NCI-H526 (cell line): Measurements from ENCODE around the gene MS4A4A.
A peak's percentile ranks its signal among the peaks of the same experiment; 100 is the strongest.
"Not testable (repeated sequence)": the region's sequence is repeated elsewhere in the genome, so short reads cannot be mapped to it uniquely, and the experiment has no call there.

Experiments
- DNase-seq, 2 experiments: peaks; one replicate each; lab custom pipeline; 2025; lab: John Stamatoyannopoulos, UW

Gene MS4A4A

DNA sequence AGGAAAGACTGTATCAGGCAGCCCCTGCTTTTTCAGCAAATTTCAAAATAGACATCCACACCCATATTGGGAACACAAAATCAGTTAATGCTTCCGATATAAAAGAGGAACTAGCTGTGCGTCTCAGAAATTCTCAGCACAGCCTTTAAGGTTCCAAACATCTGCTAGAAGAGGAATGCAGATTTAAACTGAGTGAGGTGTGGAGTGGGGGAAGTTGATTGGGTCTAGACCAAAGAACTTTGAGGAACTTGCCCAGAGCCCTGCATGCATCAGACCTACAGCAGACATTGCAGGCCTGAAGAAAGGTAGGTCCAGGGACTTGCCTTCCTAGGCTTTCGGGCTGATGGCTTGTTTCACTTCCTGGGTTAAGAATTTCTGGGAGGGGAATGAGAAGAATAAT, at the start of gene MS4A4A:
Gene MS4A4A, plus strand, starts transcription at position 255 of the 400 bp plus-strand sequence. Its CDS starts 10 bp downstream, at position 265.
- no peak for DNase-seq

DNA sequence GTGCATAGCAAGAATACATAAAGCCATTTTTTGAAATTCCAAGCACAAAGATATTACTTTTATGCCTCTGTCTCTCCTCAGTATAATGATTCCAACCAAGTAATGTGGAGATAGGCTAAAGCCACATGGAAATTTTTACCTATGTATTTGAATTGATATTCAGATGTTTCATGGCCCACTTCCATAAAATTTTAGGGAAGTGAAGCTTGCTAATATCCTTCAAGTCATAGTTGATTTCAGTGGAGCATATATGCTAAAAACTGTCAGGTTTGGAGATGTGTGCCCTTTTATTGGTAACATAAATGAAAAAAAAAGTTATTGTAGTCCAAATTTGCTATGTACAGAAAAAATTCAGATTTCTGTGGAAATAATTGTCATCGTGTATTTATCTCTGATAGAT, 49.8 kb upstream of the MS4A4A start:
- no peak for DNase-seq

DNA sequence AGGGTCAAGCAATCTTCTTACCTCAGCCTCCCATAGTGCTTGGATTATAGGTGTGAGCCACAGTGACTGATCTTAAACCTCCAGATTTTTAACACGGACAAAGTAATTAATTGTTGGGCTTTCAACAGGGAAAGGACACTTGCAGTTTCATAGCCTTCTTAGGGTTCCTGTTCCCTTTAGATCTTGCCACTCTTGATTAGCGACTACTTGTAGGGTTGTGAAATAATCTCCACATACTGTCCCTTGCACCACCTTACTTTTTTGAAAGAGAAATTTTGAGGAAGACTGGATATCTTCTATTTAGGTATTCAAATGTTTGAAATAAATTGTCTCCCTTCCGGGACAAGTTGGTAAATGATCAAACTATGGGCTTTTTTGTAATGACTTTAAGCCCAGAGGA, 45.1 kb upstream of the MS4A4A start:
- DNase-seq: no peak

DNA sequence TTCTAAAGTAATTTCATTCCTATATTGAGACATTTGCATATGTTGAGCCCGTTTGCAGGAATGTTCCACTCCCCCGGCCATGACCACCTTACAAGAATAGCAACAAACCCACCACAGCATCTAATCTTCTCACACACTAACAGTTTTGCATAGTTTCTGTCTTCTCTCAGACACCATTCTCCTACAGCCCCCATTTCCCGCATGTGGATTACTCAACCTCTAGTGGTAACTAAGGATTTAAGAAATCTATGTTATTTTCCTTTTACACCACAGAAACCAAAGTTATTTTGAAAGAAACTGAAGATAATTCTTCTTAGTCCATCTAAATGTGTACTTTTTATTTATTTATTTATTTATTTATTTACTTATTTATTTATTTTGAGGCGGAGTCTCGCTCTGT, 39.8 kb upstream of the MS4A4A start:
- DNase-seq: no peak

DNA sequence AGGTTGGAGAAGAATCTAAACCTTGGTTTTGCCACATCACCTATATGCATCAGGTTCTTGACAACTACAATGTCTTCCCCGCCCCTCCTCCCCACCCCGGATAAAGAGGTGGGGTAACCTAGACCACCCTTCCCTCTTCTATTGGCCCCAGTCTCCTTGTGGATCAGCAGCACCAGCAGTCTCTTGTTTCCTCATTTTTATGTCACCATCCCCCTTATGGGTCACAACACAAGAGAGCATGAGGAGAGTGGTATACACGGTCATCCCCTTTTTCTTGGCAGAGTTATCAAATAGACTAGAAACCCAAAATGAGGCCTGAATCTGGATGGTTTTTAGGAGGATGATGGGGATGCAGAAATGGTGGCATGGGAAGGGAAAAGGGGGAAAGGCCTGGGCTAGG, 38.7 kb upstream of the MS4A4A start:
- DNase-seq: no peak

DNA sequence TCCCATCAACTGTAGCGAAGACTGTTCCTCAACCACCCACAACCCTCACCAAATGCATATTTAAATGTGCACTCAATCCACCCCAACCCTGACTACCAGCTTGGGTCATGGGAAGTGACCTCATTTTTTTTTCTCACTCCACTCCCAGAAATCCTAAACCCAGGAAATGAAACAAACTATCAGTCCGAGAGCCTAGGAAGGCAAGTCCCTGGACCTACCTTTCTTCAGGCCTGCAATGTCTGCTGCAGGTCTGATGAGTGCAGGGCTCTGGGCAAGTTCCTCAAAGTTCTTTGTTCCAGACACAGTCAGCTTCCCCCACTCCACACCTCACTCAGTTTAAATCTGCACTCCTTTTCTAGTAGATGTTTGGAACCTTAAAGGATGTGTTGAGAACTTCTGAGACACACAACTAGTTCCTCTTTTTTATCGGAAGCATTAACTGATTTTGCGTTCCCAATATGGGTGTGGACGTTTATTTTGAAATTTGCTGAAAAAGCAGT, 37.7 kb upstream of the MS4A4A start, which contains the start of gene MS4A4E:
Gene MS4A4E, minus strand, starts transcription at position 398 of the 500 bp plus-strand sequence. CDS start 13,082 bp downstream, outside the sequence.
- DNase-seq: no peak

DNA sequence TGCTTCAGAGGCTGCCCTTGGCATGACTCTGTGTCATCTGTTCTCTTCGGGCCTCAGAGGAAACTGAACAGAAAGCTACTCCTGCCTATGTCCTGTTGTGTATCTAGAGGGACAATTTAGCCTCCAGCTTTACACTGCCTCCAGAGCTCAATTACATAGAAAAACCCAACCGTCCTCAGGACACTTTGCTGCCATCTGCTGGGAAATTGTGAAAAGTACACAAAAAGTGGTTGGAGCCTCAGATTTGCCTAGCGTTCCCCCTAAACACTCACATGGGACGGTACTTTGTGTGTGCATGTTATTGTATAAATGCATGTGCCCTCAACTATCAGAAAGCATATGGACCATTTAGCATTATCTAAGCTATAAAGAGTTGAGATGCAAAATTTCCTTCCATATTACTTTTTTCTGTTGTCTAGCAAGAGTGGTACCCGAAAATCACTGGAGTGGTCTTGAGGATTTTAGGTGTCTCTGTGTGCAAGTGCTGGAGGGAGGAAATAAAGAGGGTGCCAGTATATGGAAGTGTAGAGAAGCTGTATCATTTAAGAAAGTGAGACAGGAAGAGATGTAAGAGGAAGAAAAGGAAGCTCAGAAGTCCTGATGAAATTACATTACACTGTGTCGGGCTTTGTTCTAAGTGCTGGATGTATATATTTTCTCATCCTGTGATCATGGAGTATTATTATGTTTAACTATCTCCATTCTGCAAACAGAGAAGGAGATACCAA, 28.8 kb upstream of the MS4A4A start:
- peak; percentile 12 to 69 for DNase-seq

DNA sequence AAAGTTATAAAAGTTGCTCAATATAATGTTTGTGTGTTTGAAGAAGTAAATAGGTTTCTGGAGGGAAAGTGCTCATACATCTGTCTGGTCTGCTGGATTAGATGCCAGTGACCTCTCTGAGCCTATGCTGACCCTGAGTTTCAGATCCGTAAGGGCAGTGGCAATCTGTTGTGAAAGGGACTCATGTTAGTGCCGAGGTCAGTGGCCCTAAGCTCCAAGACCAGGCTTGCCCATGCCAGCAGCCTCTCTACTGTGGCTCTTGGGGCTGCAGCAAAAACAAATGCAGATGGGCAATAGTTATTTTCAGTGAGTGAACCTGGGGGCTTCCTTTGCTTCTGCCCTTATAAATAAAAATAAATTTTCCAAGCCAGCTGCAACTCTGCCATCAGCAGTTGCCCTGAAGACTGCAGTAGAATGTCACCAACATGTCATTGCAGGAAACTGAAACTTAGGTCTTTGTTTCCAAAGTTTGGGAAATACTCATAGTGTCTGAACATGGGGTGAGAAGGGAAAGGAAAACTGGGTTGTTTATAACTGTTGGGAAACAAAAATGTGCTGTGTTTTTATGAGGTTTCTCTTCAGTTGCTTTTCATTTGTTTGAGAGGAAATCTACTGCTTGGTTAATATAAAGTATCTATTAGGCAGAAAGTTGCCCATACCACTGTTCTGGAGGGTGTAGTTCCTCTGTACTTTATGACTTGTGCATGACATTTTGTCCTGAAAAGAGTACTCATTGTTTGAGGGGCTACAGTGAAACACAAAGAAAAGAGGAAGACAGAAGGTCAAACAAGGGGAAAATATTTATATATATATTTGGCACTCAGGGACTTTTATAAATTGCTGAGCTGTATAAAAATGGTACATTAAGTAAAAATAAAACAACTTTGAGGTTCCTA, 28.0 kb upstream of the MS4A4A start:
- DNase-seq: no peak

DNA sequence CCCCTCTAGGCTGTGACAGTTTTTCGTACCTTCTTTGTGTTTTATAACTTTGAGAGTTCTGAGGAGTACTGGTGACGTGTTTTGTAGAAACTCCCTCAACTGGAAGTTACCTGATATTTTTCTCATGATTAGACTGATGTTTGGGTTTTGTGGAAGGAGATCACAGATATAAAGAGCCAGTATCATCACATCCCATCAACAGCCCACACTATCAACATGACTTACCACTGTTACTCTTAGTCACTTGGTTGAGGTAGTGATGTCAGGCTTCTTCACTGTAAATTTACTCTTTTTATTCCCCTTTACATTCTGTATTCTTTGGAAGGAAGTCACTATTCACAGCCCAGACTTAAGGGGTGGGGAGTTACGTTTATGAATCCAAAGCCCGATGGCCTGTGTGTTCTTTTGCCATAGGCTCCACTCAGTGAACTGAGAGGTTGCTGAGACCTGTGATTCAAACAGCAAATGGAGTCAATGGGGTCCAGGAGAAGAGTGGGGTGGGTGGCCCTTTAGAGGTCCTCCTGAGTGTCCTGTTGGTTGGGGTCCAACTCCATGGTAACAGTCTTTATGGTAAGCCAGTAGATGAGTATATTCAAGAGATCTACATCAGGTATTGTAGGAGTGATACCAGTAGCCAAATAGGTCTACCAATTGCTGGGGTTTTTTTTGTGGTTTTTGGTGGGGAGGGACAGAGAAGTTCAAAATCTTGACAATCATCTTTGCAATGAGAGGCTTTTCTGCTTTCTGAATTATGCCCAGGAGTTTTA, 22.3 kb upstream of the MS4A4A start:
- no peak for DNase-seq

DNA sequence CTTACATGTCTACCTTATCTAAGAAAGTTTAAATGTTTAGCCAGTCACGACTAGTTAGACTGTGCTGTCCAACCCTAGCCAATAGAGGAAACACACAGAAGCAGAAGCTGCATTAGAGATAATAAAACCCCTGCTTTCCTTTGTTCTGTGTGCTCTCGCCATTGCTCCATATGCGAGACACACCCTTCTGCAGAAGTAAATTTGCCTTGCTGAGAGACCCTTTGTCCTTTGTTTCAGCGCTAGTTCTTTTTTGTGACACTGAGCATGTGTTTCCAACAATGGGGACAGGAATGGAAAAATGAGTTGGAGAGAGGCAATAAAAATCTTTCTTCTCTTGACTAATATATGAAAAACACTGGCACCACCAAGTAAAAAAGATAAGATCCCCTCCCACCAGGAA, 19.5 kb upstream of the MS4A4A start:
- DNase-seq: no peak

DNA sequence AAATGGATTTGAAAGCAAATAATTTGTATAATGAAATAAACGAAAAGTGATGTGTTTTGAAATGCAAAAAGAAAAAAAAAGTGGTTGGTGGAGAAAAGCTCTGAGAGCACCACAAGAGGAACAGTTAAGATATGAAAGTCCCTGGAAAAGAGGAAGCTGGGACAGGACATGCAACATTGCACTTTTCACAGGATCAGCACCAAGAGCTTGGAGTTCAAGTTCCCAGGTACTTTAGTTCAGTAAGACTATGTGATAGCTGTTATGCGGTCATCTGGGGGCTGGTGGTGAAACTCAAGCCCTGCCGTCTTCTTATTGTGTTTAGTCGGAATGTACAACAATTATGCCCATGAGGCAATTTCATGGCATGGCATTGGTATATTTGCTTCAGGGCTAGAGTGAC, 17.1 kb upstream of the MS4A4A start:
- no peak for DNase-seq

DNA sequence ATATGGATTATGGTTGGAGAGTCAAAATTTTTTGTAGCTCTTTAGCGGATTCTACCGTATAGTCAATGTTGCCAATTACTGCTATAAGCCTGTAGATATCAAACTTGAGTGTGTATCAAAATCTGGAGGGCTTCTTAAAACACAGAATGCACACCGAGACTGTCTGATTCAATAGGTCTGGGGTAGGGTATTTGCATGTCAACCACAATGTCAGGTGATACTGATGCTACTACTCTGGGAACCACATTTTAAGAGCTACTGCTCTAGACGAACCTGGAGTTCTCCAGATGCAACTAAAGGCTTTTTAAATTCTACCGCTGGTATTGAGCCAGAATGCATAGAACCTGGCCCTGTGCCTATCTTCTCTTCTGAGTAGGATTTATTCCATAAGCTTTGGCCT, 15.8 kb upstream of the MS4A4A start:
- no peak for DNase-seq

DNA sequence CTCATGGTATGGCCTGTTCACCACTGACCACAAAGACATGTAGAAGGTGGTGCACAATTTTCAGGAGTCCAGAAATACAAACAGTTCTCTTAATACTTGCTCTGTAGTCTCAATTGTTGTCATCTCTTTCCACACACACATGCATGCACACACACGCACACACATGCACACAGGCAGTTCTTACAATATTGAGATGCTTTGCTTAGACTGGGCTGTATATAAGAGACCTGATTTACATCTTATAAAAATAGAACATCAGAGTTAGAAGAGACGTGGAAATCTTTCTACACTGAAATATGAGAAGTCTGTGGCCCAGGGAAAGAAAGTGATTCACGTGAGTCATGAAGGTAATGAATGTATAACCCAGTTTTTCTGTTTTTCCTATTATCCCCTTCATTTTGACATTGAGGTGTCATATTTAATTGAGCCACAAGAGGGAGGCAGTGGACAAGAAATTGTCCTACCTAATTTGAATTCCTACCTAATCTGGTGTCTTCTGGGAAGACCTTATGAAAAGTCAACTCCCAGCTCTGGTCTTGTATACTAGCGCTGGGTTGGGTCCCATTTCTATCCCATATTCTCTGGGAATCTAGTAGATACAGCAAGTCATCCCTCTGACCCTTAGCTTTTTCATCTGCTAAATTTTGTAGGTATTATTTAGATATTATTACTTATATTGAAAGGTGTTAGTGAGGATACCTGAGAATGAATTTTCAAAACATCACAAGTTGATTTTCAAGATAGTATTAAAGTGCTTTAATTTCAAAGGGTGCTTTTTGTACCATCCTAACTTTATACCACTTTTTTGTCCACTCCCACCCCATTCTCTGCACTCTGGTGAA, 14.9 kb upstream of the MS4A4A start:
- DNase-seq: peak; percentile 18 to 57

DNA sequence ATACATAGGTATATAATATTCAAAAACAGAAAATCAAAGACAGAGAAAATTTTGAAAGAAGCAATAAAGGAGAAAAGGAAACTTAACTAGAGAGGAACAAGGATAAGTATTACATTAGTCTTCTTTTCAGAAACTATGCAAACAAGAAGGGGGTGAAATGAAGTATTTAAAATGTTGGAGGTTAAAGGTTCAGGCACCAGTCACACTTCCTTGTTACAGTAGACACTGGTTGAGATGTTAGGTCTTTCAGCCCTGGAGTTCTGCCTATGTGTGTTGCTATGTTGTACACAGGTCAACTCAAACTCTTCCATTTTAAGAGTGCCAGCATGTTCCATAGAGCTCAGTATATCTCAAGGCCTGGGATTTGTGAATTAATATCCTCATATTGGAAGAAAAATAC, 6.0 kb upstream of the MS4A4A start:
- no peak for DNase-seq

DNA sequence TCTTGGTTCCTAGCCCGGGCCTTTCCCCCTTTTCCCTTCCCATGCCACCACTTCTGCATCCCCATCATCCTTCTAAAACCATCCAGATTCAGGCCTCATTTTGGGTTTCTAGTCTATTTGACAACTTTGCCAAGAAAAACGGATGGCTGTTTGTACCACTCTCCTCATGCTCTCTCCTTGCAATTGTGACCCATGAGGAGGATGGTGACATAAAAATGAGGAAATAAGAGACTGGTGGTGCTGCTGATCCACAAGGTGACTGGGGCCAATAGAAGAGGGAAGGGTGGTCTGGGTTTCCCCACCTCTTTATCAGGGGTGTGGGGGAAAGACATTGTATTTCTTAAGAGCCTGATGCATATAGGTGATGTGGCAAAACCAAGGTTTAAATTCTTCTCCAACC, 1.0 kb downstream of the MS4A4A start:
- DNase-seq: no peak

DNA sequence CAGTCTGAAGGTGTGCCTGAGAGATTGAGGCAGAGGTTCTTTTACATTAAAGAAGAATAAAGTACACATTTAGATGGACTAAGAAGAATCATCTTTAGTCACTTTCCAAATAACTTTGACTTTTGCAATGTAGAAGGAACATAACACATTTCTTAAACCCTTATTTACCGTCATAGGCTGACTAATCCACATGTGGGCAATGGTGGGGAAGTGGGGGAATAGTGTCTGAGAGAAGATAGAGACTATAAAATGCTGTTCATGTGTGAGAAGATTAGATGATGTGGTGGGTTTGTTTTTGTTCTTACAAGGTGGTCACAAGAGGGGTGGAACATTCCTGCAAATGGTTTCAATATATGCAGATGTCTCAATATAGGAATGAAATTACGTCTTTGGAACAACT, 1.8 kb downstream of the MS4A4A start:
- no peak for DNase-seq

DNA sequence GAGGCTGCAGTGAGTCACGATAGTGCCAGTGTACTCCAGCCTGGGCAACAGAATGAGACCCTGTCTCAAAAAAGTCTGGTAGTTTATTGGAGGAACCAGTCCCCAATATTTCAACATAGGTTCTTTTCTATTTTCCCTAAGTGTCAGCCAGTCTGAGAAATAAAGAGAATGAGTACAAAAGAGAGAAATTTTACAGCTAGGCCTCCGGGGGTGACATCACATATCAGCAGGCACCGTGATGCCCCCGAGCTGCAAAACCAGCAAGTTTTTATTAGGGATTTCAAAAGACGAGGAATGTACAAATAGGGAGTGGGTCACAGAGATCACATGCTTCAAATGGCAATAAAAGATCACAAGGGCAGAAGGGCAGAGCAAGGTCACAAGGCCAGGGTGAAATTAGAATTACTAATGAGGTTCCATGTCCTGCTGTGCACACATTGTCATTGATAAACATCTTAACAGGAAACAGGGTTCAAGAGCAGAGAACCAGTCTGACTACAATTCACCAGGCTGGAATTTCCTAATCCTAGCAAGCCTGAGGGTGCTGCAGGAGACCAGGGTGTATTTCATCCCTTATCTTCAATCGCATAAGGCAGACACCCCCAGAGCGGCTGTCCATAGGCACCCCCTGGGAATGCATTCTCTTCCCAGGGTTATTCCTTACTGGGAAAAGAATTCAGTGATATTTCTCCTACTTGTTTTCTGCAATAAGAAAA, 5.1 kb downstream of the MS4A4A start:
- DNase-seq: not testable (repeated sequence)

DNA sequence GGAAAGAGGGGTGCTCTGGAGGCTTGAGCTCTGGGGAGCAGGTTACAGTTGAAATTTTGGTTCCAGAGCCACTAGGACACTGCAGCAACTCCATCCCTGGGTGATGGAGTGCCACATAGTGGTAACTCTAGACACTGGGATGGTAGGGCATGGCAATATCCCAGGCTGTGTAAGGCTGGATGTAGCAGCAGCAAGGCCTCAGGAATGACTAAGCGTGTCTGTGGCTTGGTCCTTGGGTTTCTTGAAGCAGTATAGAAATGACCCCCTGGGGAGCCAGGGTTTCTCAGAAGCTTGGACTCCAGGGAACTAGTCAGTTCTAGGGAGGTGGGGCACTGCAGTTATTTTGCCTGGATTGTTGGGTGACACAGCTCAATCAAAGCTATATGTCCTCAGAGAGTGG, 8.1 kb downstream of the MS4A4A start:
- DNase-seq: no peak

DNA sequence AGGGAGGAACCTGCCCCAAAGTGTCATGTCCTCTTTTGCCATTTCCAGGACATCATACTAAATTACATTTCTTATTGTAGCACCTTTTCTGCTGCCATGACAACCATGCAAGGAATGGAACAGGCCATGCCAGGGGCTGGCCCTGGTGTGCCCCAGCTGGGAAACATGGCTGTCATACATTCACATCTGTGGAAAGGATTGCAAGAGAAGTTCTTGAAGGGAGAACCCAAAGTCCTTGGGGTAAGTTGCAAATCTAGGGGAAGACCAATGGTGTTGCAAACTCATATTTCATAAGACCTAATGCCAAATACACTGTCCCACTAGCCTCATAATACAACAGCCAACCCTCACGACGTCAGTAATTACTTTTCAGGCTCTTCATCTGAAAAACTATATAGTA, 11.7 kb downstream of the MS4A4A start:
- no peak for DNase-seq

DNA sequence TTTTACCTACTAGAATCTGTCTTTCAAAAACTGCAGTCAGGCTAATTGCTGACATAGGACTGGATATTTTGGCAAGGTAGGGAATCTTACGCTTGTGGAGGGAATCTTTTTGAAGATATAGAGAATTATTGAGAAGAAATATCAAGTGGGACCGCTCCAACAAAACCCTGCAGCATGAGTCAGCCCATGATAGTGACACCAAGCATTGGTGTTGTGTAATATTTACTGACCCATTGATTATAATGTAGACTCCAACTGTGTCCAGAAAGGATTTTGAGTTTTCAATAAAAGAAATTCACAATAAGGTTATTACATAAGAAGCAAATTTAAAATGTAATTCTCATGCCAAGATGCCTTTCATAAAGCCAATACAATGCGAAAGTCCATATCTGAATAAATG, 20.7 kb downstream of the MS4A4A start:
- DNase-seq: no peak

DNA sequence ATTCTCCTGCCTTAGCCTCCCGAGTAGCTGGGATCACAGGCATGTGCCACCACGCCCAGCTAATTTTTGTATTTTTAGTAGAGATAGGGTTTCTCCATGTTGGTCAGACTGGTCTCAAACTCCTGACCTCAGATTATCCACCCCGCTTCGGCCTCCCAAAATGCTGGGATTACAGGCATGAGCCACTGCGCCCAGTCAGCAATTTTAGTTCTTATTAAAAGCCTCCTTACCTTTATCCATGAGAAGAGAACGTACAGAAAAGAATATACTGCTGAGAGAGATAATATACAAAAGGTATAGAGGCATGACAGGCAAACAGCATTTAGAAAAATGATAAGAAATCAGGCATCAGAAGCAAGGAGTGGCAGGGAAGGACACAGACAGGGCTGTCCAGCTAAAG, 21.4 kb downstream of the MS4A4A start:
- not testable (repeated sequence) for DNase-seq
